ENCODE results near the gene TMPRSS13. TPM values are rescaled to one million over a fixed set of nuclear protein-coding genes. Genes with fewer than 3 reads are reported as not detected.
A peak's percentile ranks its signal among the peaks of the same experiment; 100 is the strongest.

The TMPRSS13 gene
- total RNA-seq, 1 experiment from 2014 or later = 53.1 TPM

GRCh38 chr11:117884994-117885393 is 44.2 kb downstream of the TMPRSS13 start:
- peaks cover 13% of the 10 kb centered on the region for H3K4me1 ChIP-seq
- no peak overlapping the region for H3K27ac Mint-ChIP-seq (ENCODE audit: unreplicated experiment)
- no peaks in the 10 kb centered on the region for H3K36me3 ChIP-seq (ENCODE audit: control insufficient read depth, insufficient read depth, low read length)
- POLR2A ChIA-PET = no interaction called here
- no peaks in the 10 kb centered on the region for H3K9me3 ChIP-seq
- CTCF ChIA-PET = no interaction called here
- no peaks in the 10 kb centered on the region for H3K4me1 Mint-ChIP-seq (ENCODE audit: low read depth, unreplicated experiment)
- H3K27me3 Mint-ChIP-seq (ENCODE audit: insufficient read depth, unreplicated experiment) = peaks cover 16% of the 10 kb centered on the region
- intact Hi-C loops (cut with micrococcal nuclease; ENCODE audit: unreplicated experiment) = no loop called here
- H3K27me3 ChIP-seq (replicated peaks; ENCODE audit: control insufficient read depth, insufficient read depth, low read length) = peaks cover 4% of the 10 kb centered on the region
- TF ChIP-seq, protein P1, sequence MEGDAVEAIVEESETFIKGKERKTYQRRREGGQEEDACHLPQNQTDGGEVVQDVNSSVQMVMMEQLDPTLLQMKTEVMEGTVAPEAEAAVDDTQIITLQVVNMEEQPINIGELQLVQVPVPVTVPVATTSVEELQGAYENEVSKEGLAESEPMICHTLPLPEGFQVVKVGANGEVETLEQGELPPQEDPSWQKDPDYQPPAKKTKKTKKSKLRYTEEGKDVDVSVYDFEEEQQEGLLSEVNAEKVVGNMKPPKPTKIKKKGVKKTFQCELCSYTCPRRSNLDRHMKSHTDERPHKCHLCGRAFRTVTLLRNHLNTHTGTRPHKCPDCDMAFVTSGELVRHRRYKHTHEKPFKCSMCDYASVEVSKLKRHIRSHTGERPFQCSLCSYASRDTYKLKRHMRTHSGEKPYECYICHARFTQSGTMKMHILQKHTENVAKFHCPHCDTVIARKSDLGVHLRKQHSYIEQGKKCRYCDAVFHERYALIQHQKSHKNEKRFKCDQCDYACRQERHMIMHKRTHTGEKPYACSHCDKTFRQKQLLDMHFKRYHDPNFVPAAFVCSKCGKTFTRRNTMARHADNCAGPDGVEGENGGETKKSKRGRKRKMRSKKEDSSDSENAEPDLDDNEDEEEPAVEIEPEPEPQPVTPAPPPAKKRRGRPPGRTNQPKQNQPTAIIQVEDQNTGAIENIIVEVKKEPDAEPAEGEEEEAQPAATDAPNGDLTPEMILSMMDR (IDR thresholded peaks at IDR 0.05; ENCODE audit: insufficient read depth in 1 of 2, low read depth in 1 of 2, low read length in 1 of 2, severe bottlenecking in 1 of 2, unreplicated experiment in 1 of 2) = no peak
- DNase-seq = peak in 1 of 2 experiments; percentile 21
- H3K36me3 Mint-ChIP-seq (ENCODE audit: insufficient read depth, unreplicated experiment) = no peaks in the 10 kb centered on the region
- H3K4me3 Mint-ChIP-seq (ENCODE audit: unreplicated experiment) = no peak overlapping the region
- peaks cover 8% of the 10 kb centered on the region for H3K9me3 Mint-ChIP-seq (ENCODE audit: unreplicated experiment)
- H3K4me3 ChIP-seq (ENCODE audit: low read depth, low read length) = no peak overlapping the region
- BruUV-seq (replicated peaks) = no TSS peak

DNA sequence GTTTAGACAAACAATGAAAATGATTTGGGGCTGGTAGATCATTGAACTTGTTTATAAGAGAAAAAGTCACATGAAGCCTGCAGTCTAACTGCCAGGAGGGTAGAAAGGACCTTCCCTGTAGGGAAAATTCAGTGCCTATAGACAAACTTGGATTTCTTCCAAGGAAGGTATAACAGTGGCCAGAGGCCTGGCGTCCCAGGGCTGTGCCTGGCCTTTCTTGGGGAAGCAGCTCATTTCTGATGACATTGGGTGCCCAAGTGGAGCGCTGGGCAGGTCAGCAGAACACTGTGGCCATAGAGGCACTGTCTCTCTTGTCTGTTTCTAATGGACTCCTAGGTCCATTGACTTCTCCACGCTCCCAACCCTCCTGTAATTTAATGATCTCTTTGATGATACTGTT is 46.1 kb downstream of the TMPRSS13 start:
- ChIA-PET POLR2A (no interaction called here), CTCF (no interaction called here)
- TF ChIP-seq, protein P1 (IDR thresholded peaks at IDR 0.05; ENCODE audit: insufficient read depth in 1 of 2, low read depth in 1 of 2, low read length in 1 of 2, severe bottlenecking in 1 of 2, unreplicated experiment in 1 of 2) = no peak
- Mint-ChIP-seq H3K27ac (ENCODE audit: unreplicated experiment) (no peak overlapping the region), H3K27me3 (ENCODE audit: insufficient read depth, unreplicated experiment) (peaks cover 29% of the 10 kb centered on the region), H3K9me3 (ENCODE audit: unreplicated experiment) (no peaks in the 10 kb centered on the region), H3K4me1 (ENCODE audit: low read depth, unreplicated experiment) (no peaks in the 10 kb centered on the region), H3K36me3 (ENCODE audit: insufficient read depth, unreplicated experiment) (no peaks in the 10 kb centered on the region), H3K4me3 (ENCODE audit: unreplicated experiment) (no peak overlapping the region)
- H3K4me1 ChIP-seq = peaks cover 7% of the 10 kb centered on the region
- BruUV-seq (replicated peaks) = no TSS peak
- H3K36me3 ChIP-seq (ENCODE audit: control insufficient read depth, insufficient read depth, low read length) = no peaks in the 10 kb centered on the region
- H3K4me3 ChIP-seq (ENCODE audit: low read depth, low read length) = no peak overlapping the region
- no peaks in the 10 kb centered on the region for H3K9me3 ChIP-seq
- DNase-seq = no peak
- peaks cover 6% of the 10 kb centered on the region for H3K27me3 ChIP-seq (replicated peaks; ENCODE audit: control insufficient read depth, insufficient read depth, low read length)
- intact Hi-C loops (cut with micrococcal nuclease; ENCODE audit: unreplicated experiment) = no loop called here

DNA sequence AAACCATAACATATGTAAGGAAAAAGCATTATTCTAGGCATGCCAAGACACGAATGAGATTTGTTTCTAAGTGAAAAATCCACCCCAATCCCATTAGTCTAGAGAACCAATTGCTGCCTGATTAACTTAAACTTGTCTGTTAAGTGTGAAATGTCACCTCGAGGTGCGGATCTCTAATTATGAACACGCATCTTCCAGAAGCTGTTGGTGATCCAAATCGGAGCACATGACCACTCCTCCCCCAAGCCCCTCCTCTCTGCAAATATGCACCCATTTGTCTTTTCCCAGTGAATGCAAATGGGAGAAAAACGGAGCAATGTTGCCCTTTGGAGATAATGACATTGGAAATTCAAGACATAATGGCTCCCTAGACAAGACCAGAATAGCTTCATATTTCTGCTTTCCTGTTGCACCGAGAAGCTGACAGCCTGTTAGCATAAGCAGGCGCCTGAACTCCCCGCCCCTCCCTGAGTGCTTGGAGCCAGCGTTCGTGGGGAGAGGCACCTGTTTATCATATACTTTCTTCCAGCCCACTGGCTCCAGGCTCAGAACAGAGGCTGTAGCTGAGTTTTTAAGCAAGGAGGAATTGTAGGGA is 46.8 kb downstream of the TMPRSS13 start:
- peaks cover 7% of the 10 kb centered on the region for H3K27me3 ChIP-seq (replicated peaks; ENCODE audit: control insufficient read depth, insufficient read depth, low read length)
- DNase-seq = peak in 1 of 2 experiments; percentile 25
- Mint-ChIP-seq H3K27me3 (ENCODE audit: insufficient read depth, unreplicated experiment) (peaks cover 32% of the 10 kb centered on the region), H3K36me3 (ENCODE audit: insufficient read depth, unreplicated experiment) (no peaks in the 10 kb centered on the region), H3K9me3 (ENCODE audit: unreplicated experiment) (no peaks in the 10 kb centered on the region), H3K27ac (ENCODE audit: unreplicated experiment) (no peak overlapping the region), H3K4me1 (ENCODE audit: low read depth, unreplicated experiment) (no peaks in the 10 kb centered on the region), H3K4me3 (ENCODE audit: unreplicated experiment) (no peak overlapping the region)
- peaks cover 4% of the 10 kb centered on the region for H3K4me1 ChIP-seq
- H3K36me3 ChIP-seq (ENCODE audit: control insufficient read depth, insufficient read depth, low read length) = no peaks in the 10 kb centered on the region
- intact Hi-C loops (cut with micrococcal nuclease; ENCODE audit: unreplicated experiment) = no loop called here
- TF ChIP-seq, protein P1 (IDR thresholded peaks at IDR 0.05; ENCODE audit: insufficient read depth in 1 of 2, low read depth in 1 of 2, low read length in 1 of 2, severe bottlenecking in 1 of 2, unreplicated experiment in 1 of 2) = no peak
- ChIA-PET CTCF (no interaction called here), POLR2A (no interaction called here)
- no TSS peak for BruUV-seq (replicated peaks)
- no peak overlapping the region for H3K4me3 ChIP-seq (ENCODE audit: low read depth, low read length)
- no peaks in the 10 kb centered on the region for H3K9me3 ChIP-seq

Data from Caco-2 (cell line).